22Rv1 (cell line): ENCODE measurements around the gene PUS1.

Experiments
- CTCF ChIP-seq: fragments of 450-650 bp; IDR thresholded peaks from 2 replicates; pipeline ENCODE4 v1.5.1; 2017; ENCODE audit warnings: mild to moderate bottlenecking
- ZFX ChIP-seq: fragments of 450-650 bp; IDR thresholded peaks from 2 replicates; pipeline ENCODE4 v1.6.1; 2017; ENCODE audit warnings: antibody characterized with exemption, borderline replicate concordance

- TF ChIP-seq CTCF (no peak), ZFX (no peak)
Measured at GRCh38 chr12:131975228-131975627, 46.2 kb downstream of the PUS1 start.
